Glutamatergic neuron (in vitro differentiated cells): ENCODE measurements around the gene MARCHF9. TPM values are rescaled to one million over a fixed set of nuclear protein-coding genes. Genes with fewer than 3 reads are reported as not detected.

Source experiments
- DNase-seq: peaks from one replicate; pipeline ENCODE4 v3.0.0; 2022
- H3K27ac Mint-ChIP-seq: one replicate; pipeline ENCODE4 v1.8.0; 2020; ENCODE audit warnings: mild to moderate bottlenecking, mixed read lengths, inconsistent platforms; ENCODE audit not compliant: unreplicated experiment
- H3K27me3 Mint-ChIP-seq: one replicate; pipeline ENCODE4 v1.8.0; 2020; ENCODE audit warnings: mild to moderate bottlenecking, moderate library complexity, mixed read lengths, inconsistent platforms; ENCODE audit not compliant: unreplicated experiment
- H3K36me3 Mint-ChIP-seq: one replicate; pipeline ENCODE4 v1.8.0; 2020; ENCODE audit warnings: mild to moderate bottlenecking, mixed read lengths, inconsistent platforms; ENCODE audit not compliant: unreplicated experiment
- H3K4me1 Mint-ChIP-seq: one replicate; pipeline ENCODE4 v1.8.0; 2020; ENCODE audit warnings: mild to moderate bottlenecking, low read depth, mixed read lengths, inconsistent platforms; ENCODE audit not compliant: unreplicated experiment
- H3K4me3 Mint-ChIP-seq: one replicate; pipeline ENCODE4 v1.8.0; 2020; ENCODE audit warnings: mild to moderate bottlenecking, mixed read lengths, inconsistent platforms; ENCODE audit not compliant: unreplicated experiment
- H3K9me3 Mint-ChIP-seq: one replicate; pipeline ENCODE4 v1.8.0; 2020; ENCODE audit warnings: mild to moderate bottlenecking, moderate library complexity, mixed read lengths, inconsistent platforms; ENCODE audit not compliant: unreplicated experiment
- CTCF ChIP-seq: fragments of 200-600 bp; sonication (generic); IDR thresholded peaks from one replicate; pipeline ENCODE4 v1.5.0; 2021; ENCODE audit not compliant: partially characterized antibody, unreplicated experiment
- total RNA-seq: library from RNA; stranded (reverse); fragmentation: NEBNext Ultra II Directional; extraction: Animal tissue kit (Norgen Biotek cat#: 25700); gene quantifications from one replicate; pipeline ENCODE4 v1.2.1, GENCODE V29; 2021; ENCODE audit not compliant: unreplicated experiment

Gene MARCHF9
- total RNA-seq, 1 donor from 2014 or later = 26.7 TPM

GRCh38 chr12:57749061-57749460, 5.8 kb upstream of the MARCHF9 start:
- peaks cover 28% of the 10 kb centered on the region for H3K9me3 Mint-ChIP-seq
- no peak overlapping the region for H3K4me3 Mint-ChIP-seq
- H3K27me3 Mint-ChIP-seq = peaks cover 25% of the 10 kb centered on the region
- H3K27ac Mint-ChIP-seq = no peak overlapping the region
- H3K4me1 Mint-ChIP-seq = peaks cover 24% of the 10 kb centered on the region
- no peak for TF ChIP-seq CTCF
- DNase-seq = no peak
- peaks cover 3% of the 10 kb centered on the region for H3K36me3 Mint-ChIP-seq

GRCh38 chr12:57750561-57751431, 4.1 kb upstream of the MARCHF9 start:
- Mint-ChIP-seq H3K27me3 (peaks cover 24% of the 10 kb centered on the region), H3K36me3 (peaks cover 3% of the 10 kb centered on the region)
- DNase-seq = no peak

DNA sequence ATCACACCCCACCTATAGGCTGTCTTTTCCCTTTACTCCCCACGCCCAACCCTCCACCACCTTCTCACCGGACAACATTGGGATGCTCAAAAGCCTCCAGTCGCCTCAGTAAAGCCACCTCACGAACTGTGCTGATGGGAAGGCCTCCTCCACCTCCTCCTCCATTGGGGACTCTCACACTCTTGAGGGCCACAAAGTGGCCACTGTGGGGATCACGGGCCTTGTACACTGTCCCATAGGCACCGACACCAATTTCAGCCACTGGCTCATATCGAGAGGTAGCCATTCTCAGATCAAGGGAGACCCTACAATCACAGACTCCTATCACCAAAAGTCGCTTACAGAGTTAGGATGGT, 3.5 kb upstream of the MARCHF9 start:
- peak overlapping the region; percentile 100 for H3K27ac Mint-ChIP-seq
- no peak for TF ChIP-seq CTCF
- H3K9me3 Mint-ChIP-seq = peaks cover 22% of the 10 kb centered on the region
- no peak for DNase-seq
- peaks cover 7% of the 10 kb centered on the region for H3K36me3 Mint-ChIP-seq
- H3K4me1 Mint-ChIP-seq = peaks cover 24% of the 10 kb centered on the region
- H3K4me3 Mint-ChIP-seq = peak overlapping the region; percentile 100
- peaks cover 19% of the 10 kb centered on the region for H3K27me3 Mint-ChIP-seq

More at GRCh38 chr12:57750561-57751431, 4.1 kb upstream of the MARCHF9 start:
- peak overlapping the region; percentile 100 for H3K27ac Mint-ChIP-seq
- no peak for TF ChIP-seq CTCF
- peaks cover 22% of the 10 kb centered on the region for H3K9me3 Mint-ChIP-seq
- H3K4me3 Mint-ChIP-seq = peak overlapping the region; percentile 100
- peaks cover 21% of the 10 kb centered on the region for H3K4me1 Mint-ChIP-seq

GRCh38 chr12:57751788-57752667, 2.9 kb upstream of the MARCHF9 start, which contains the start of gene CDK4:
CDK4 (minus strand) TSS chr12:57752310; CDS start chr12:57751717, 593 bp downstream.
- DNase-seq = peak; percentile 99
- Mint-ChIP-seq H3K4me3 (peak within 1 kb of the TSS; percentile 100), H3K27ac (peak within 1 kb of the TSS; percentile 100), H3K9me3 (peaks cover 22% of the 10 kb centered on the region), H3K27me3 (peaks cover 19% of the 10 kb centered on the region), H3K36me3 (peaks cover 8% of the 10 kb centered on the region), H3K4me1 (peaks cover 28% of the 10 kb centered on the region)
- no peak for TF ChIP-seq CTCF
